ENCODE results near the gene GCH1.
"Not testable (repeated sequence)": the region's sequence is repeated elsewhere in the genome, so short reads cannot be mapped to it uniquely, and the experiment has no call there.

The GCH1 gene

GRCh38 chr14:54906075-54906474, 3.4 kb upstream of the GCH1 start:
- DNase-seq = no peak

- DNase-seq = peak; percentile 69
Observed at GRCh38 chr14:54902143-54902520, 494 bp downstream of the GCH1 start.

GRCh38 chr14:54901380-54902142, 1.1 kb downstream of the GCH1 start:
- DNase-seq = no peak

GRCh38 chr14:54899573-54899972, 3.1 kb downstream of the GCH1 start:
- DNase-seq = no peak

GRCh38 chr14:54897809-54898555, 4.6 kb downstream of the GCH1 start:
- not testable (repeated sequence) for DNase-seq

- DNase-seq = no peak
Observed at GRCh38 chr14:54895683-54896082, 6.9 kb downstream of the GCH1 start.

GRCh38 chr14:54894995-54895394, 7.6 kb downstream of the GCH1 start:
- DNase-seq = no peak

GRCh38 chr14:54893151-54893760, 9.4 kb downstream of the GCH1 start:
- DNase-seq = peak; percentile 25

- no peak for DNase-seq
Observed at GRCh38 chr14:54891471-54892245, 11.0 kb downstream of the GCH1 start.

GRCh38 chr14:54890788-54891187, 11.8 kb downstream of the GCH1 start:
- DNase-seq = no peak

- no peak for DNase-seq
Observed at GRCh38 chr14:54889919-54890318, 12.7 kb downstream of the GCH1 start.

GRCh38 chr14:54882521-54882920, 20.1 kb downstream of the GCH1 start:
- DNase-seq = no peak

GRCh38 chr14:54881761-54882401, 20.7 kb downstream of the GCH1 start:
- no peak for DNase-seq

GRCh38 chr14:54881235-54881760, 21.3 kb downstream of the GCH1 start:
- DNase-seq = no peak

GRCh38 chr14:54877703-54878021, 25.0 kb downstream of the GCH1 start:
- no peak for DNase-seq

GRCh38 chr14:54877015-54877702, 25.5 kb downstream of the GCH1 start:
- DNase-seq = no peak

- not testable (repeated sequence) for DNase-seq
Observed at GRCh38 chr14:54875648-54876047, 27.0 kb downstream of the GCH1 start.

- not testable (repeated sequence) for DNase-seq
Observed at GRCh38 chr14:54870154-54871090, 32.2 kb downstream of the GCH1 start.

GRCh38 chr14:54867011-54867410, 35.6 kb downstream of the GCH1 start:
- DNase-seq = no peak

- DNase-seq = no peak
Observed at GRCh38 chr14:54866588-54866987, 36.0 kb downstream of the GCH1 start.

GRCh38 chr14:54864526-54864925, 38.1 kb downstream of the GCH1 start:
- DNase-seq = no peak

Data from NCI-H1092 treated with DMSO at 0.1 percent for 48 hours (cell line).